Thoracic aorta (tissue), 2 donors: ENCODE measurements around the gene ACP2. TPM values are rescaled to one million over a fixed set of nuclear protein-coding genes. Genes with fewer than 3 reads are reported as not detected.

ENCODE experiments used
- ATAC-seq: fragments of 150-250 bp; one replicate; pipeline ENCODE4 v1.8.0; 2017; ENCODE audit warnings: low read depth; ENCODE audit not compliant: insufficient number of reproducible peaks, low FRiP score
- DNase-seq: peaks from one replicate; pipeline ENCODE4 v3.0.0-alpha.2; 2020; ENCODE audit warnings: low spot score
- H3K27ac ChIP-seq, 2 donors: fragments of 200-600 bp; sonication (generic); 1 replicate in 1 of 2; 2 replicates in 1 of 2; pipeline ENCODE4 v1.5.1; 2016; ENCODE audit warnings: mild to moderate bottlenecking in 2 of 2, moderate library complexity in 2 of 2
- H3K27me3 ChIP-seq: fragments of 200-600 bp; sonication (generic); replicated peaks from 2 replicates; pipeline ENCODE4 v1.6.0; 2016; ENCODE audit warnings: mild to moderate bottlenecking; ENCODE audit not compliant: insufficient read depth
- H3K36me3 ChIP-seq: fragments of 200-600 bp; sonication (generic); one replicate; pipeline ENCODE4 v1.5.1; 2016
- H3K4me1 ChIP-seq, 2 donors: fragments of 200-600 bp; sonication (generic); 1 replicate in 1 of 2; 2 replicates in 1 of 2; pipeline versions ENCODE4 v1.5.1 to v1.6.0; 2016; ENCODE audit warnings: low read depth in 2 of 2, mild to moderate bottlenecking in 1 of 2; ENCODE audit not compliant: control insufficient read depth in 1 of 2
- H3K4me3 ChIP-seq: fragments of 200-600 bp; sonication (generic); 2 replicates; pipeline ENCODE4 v1.5.1; 2016; ENCODE audit warnings: mild to moderate bottlenecking
- H3K9me3 ChIP-seq: fragments of 200-600 bp; sonication (generic); 2 replicates; pipeline ENCODE4 v1.5.1; 2016
- CTCF ChIP-seq: fragments of 200-600 bp; sonication (generic); IDR thresholded peaks from one replicate; pipeline ENCODE4 v1.5.1; 2019; ENCODE audit warnings: antibody characterized with exemption
- total RNA-seq, 2 donors: library from RNA; depleted of rRNA; stranded (reverse); fragments of >200 nt; gene quantifications; one replicate each; pipeline versions ENCODE4 v1.1.0 to v1.2.3, GENCODE V29; 2016

Gene ACP2
- total RNA-seq, 2 donors from 2014 or later = 39.4 to 59.7 TPM

GRCh38 chr11:47269002-47269828 lies 20.6 kb upstream of the ACP2 start:
- peaks cover 21 to 42% of the 10 kb centered on the region in 2 donors for H3K4me1 ChIP-seq
- peak overlapping the region; percentile 86 for H3K27ac ChIP-seq
- TF ChIP-seq CTCF = no peak
- H3K27me3 ChIP-seq = no peaks in the 10 kb centered on the region
- DNase-seq = peak; percentile 56
- H3K36me3 ChIP-seq = no peaks in the 10 kb centered on the region
- peak; percentile 78 for ATAC-seq
- H3K4me3 ChIP-seq = peak overlapping the region; percentile 94
- H3K9me3 ChIP-seq = no peaks in the 10 kb centered on the region

GRCh38 chr11:47268448-47269001 lies 19.9 kb upstream of the ACP2 start:
- no peaks in the 10 kb centered on the region for H3K27me3 ChIP-seq
- H3K27ac ChIP-seq = peak overlapping the region; percentile 86
- no peaks in the 10 kb centered on the region for H3K36me3 ChIP-seq
- peaks cover 21 to 42% of the 10 kb centered on the region in 2 donors for H3K4me1 ChIP-seq
- ATAC-seq (no peak), DNase-seq (no peak)
- TF ChIP-seq CTCF = no peak
- no peaks in the 10 kb centered on the region for H3K9me3 ChIP-seq
- peak overlapping the region; percentile 94 for H3K4me3 ChIP-seq

GRCh38 chr11:47267876-47268275 lies 19.3 kb upstream of the ACP2 start:
- Histone ChIP-seq H3K4me1 (peaks cover 21 to 42% of the 10 kb centered on the region in 2 donors), H3K27me3 (no peaks in the 10 kb centered on the region), H3K36me3 (no peaks in the 10 kb centered on the region), H3K27ac (no peak overlapping the region), H3K4me3 (no peak overlapping the region), H3K9me3 (no peaks in the 10 kb centered on the region)
- no peak for TF ChIP-seq CTCF
- DNase-seq (no peak), ATAC-seq (no peak)

GRCh38 chr11:47264521-47264920 lies 15.9 kb upstream of the ACP2 start:
- ATAC-seq = no peak

More at GRCh38 chr11:47264521-47264920, 15.9 kb upstream of the ACP2 start:
- Histone ChIP-seq H3K4me1 (peaks cover 7 to 22% of the 10 kb centered on the region in 2 donors), H3K9me3 (no peaks in the 10 kb centered on the region), H3K36me3 (no peaks in the 10 kb centered on the region), H3K4me3 (no peak overlapping the region), H3K27ac (no peak overlapping the region), H3K27me3 (no peaks in the 10 kb centered on the region)
- DNase-seq = no peak
- TF ChIP-seq CTCF = no peak
